Neuronal stem cell (in vitro differentiated cells): ENCODE data around the gene SNIP1.
"Not testable (repeated sequence)": the region's sequence is repeated elsewhere in the genome, so short reads cannot be mapped to it uniquely, and the experiment has no call there.

Source experiments
- DNase-seq: peaks from one replicate; pipeline ENCODE4 v3.0.0-alpha.2; 2013; ENCODE audit warnings: low spot score
- H2AFZ ChIP-seq: one replicate; pipeline ENCODE4 v1.6.1; 2013; ENCODE audit warnings: mild to moderate bottlenecking, low read length, inconsistent platforms
- H2AK5ac ChIP-seq: 2 replicates; pipeline ENCODE4 v1.6.1; 2013; ENCODE audit warnings: low read depth, mild to moderate bottlenecking, inconsistent platforms, low read length, moderate library complexity, mixed read lengths
- H2BK120ac ChIP-seq: 2 replicates; pipeline ENCODE4 v1.6.1; 2013; ENCODE audit warnings: low read depth, mild to moderate bottlenecking, inconsistent platforms, low read length, moderate library complexity, mixed read lengths
- H2BK12ac ChIP-seq: one replicate; pipeline ENCODE4 v1.6.1; 2013; ENCODE audit warnings: low read length, inconsistent platforms
- H2BK15ac ChIP-seq: 2 replicates; pipeline ENCODE4 v1.6.1; 2013; ENCODE audit warnings: mild to moderate bottlenecking, low read length, inconsistent platforms, mixed read lengths
- H2BK5ac ChIP-seq: one replicate; pipeline ENCODE4 v1.6.1; 2013; ENCODE audit warnings: inconsistent platforms, mild to moderate bottlenecking, low read length, moderate library complexity
- H3K14ac ChIP-seq: one replicate; pipeline ENCODE4 v1.6.1; 2013; ENCODE audit warnings: low read length, inconsistent platforms
- H3K18ac ChIP-seq: 2 replicates; pipeline ENCODE4 v1.6.1; 2013; ENCODE audit warnings: low read length, inconsistent platforms
- H3K23ac ChIP-seq: 2 replicates; pipeline ENCODE4 v1.6.1; 2013; ENCODE audit warnings: low read depth, mild to moderate bottlenecking, mixed read lengths, low read length, inconsistent platforms; ENCODE audit not compliant: poor library complexity
- H3K27ac ChIP-seq: replicated peaks from 3 replicates; pipeline ENCODE4 v1.5.1; 2013; ENCODE audit warnings: low read length, inconsistent platforms
- H3K27me3 ChIP-seq, 3 experiments: 2 replicates each; pipeline ENCODE4 v1.6.1; 2013; ENCODE audit warnings: low read length in 3 of 3, mild to moderate bottlenecking in 2 of 3, inconsistent platforms in 1 of 3, low read depth in 1 of 3, mixed read lengths in 1 of 3, moderate library complexity in 1 of 3; ENCODE audit not compliant: control insufficient read depth in 3 of 3, insufficient read depth in 3 of 3
- H3K36me3 ChIP-seq, 2 donors: replicated peaks in 1 of 2; 2 replicates each; pipeline ENCODE4 v1.6.1; 2013; ENCODE audit warnings: low read length in 2 of 2; ENCODE audit not compliant: control insufficient read depth in 2 of 2, insufficient read depth in 2 of 2
- H3K4ac ChIP-seq: 2 replicates; pipeline ENCODE4 v1.6.1; 2013; ENCODE audit warnings: inconsistent platforms, mild to moderate bottlenecking, low read length, moderate library complexity
- H3K4me1 ChIP-seq, 2 donors: 1 replicate in 1 of 2; 2 replicates in 1 of 2; pipeline ENCODE4 v1.6.1; 2013; ENCODE audit warnings: low read length in 2 of 2, low read depth in 1 of 2; ENCODE audit not compliant: control insufficient read depth in 2 of 2, insufficient read depth in 1 of 2
- H3K4me2 ChIP-seq: one replicate; pipeline ENCODE4 v1.6.1; 2013; ENCODE audit warnings: mild to moderate bottlenecking, low read length, inconsistent platforms; ENCODE audit not compliant: insufficient read depth, poor library complexity, severe bottlenecking
- H3K4me3 ChIP-seq, 2 donors: 2 replicates each; pipeline ENCODE4 v1.5.1; 2013; ENCODE audit warnings: low read length in 2 of 2, mild to moderate bottlenecking in 2 of 2, inconsistent platforms in 1 of 2, moderate library complexity in 1 of 2
- H3K79me1 ChIP-seq: one replicate; pipeline ENCODE4 v1.6.1; 2013; ENCODE audit warnings: low read depth, mild to moderate bottlenecking, inconsistent platforms, low read length, moderate library complexity
- H3K9ac ChIP-seq: one replicate; pipeline ENCODE4 v1.6.1; 2013; ENCODE audit warnings: mild to moderate bottlenecking, low read depth, low read length, inconsistent platforms; ENCODE audit not compliant: poor library complexity
- H3K9me3 ChIP-seq, 2 donors: replicated peaks in 1 of 2; 2 replicates each; pipeline versions ENCODE3 to v1.6.1; 2013; ENCODE audit warnings: low read length in 2 of 2, mild to moderate bottlenecking in 2 of 2, inconsistent platforms in 1 of 2, low read depth in 1 of 2, mixed read lengths in 1 of 2, moderate library complexity in 1 of 2; ENCODE audit not compliant: control insufficient read depth in 2 of 2, insufficient read depth in 1 of 2
- H4K8ac ChIP-seq: one replicate; pipeline ENCODE4 v1.6.1; 2013; ENCODE audit warnings: low read depth, mild to moderate bottlenecking, inconsistent platforms, low read length, moderate library complexity
- H4K91ac ChIP-seq: one replicate; pipeline ENCODE4 v1.6.1; 2013; ENCODE audit warnings: low read length, low read depth, mild to moderate bottlenecking, inconsistent platforms; ENCODE audit not compliant: poor library complexity
- WGBS, 2 donors: extraction: QIAGEN DNeasy Blood & Tissue Kit; methylation state at CpG; one replicate each; pipeline ENCODE4 v1.1.7; 2013; ENCODE audit warnings: missing lambda C conversion rate in 2 of 2, mixed read lengths in 1 of 2; ENCODE audit not compliant: insufficient read length in 2 of 2, insufficient replicate concordance in 1 of 2; ENCODE audit errors: extremely low coverage in 2 of 2; 5-methylcytosine and 5-hydroxymethylcytosine counted together

The SNIP1 gene

DNA sequence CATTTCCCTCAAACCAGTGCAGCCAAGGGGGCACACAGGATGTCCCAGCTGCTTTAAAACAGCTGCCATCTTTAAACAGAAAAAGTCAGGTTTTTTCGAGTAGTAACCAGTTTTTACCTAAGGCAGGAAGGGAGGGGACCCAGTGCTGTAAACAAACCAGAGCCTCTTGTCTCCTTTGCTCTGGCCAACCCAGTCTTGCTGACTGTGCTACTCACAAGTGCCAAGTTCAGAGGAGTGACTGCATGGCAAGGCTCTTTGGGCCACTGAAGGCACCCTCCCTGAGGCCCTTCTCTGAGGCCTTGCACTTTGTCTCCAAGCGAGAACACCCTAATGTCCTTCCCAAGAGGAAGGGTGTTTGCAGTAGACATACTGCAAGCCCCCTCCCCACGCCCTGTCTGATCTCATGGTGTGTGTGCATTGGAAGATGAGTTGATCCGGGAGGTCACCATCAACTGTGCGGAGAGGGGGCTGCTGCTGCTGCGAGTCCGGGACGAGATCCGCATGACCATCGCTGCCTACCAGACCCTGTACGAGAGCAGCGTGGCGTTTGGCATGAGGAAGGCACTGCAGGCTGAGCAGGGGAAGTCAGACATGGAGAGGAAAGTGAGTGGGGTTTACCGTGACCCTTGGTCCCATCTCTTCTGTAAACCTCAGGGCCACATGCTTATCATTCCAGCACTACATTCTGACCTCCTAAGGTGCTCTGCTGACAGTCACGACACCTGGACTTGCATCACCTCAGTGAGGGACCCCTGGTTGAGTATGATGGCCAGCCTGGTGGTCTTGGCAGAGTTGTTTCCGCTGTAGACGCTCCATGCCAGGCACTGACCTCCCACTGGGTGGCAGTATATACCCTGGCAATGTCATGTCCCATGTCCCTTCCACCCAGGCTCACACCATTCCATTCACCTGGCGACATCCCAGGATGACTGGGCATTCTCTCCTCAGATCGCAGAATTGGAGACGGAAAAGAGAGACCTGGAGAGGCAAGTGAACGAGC lies 7.3 kb upstream of the SNIP1 start:
- H2BK5ac ChIP-seq: no peak overlapping the region
- no peak overlapping the region for H3K14ac ChIP-seq
- no peak overlapping the region for H2AK5ac ChIP-seq
- no peaks in the 10 kb centered on the region for H3K9me3 ChIP-seq
- no peak for DNase-seq
- peaks cover 28 to 56% of the 10 kb centered on the region in 2 donors for H3K36me3 ChIP-seq
- H2BK15ac ChIP-seq: no peak overlapping the region
- peaks cover 5 to 10% of the 10 kb centered on the region in 2 donors for H3K4me1 ChIP-seq
- H2AFZ ChIP-seq: no peak overlapping the region
- no peak overlapping the region for H2BK120ac ChIP-seq
- H3K4me2 ChIP-seq: no peak overlapping the region
- H3K4me3 ChIP-seq: no peak overlapping the region
- no peak overlapping the region for H3K23ac ChIP-seq
- peaks cover 3% of the 10 kb centered on the region for H3K79me1 ChIP-seq
- no peak overlapping the region for H3K27ac ChIP-seq
- H3K4ac ChIP-seq: no peak overlapping the region
- no peak overlapping the region for H3K9ac ChIP-seq
- H4K8ac ChIP-seq: no peak overlapping the region
- no peak overlapping the region for H3K18ac ChIP-seq
- H3K27me3 ChIP-seq: no peaks in the 10 kb centered on the region
- no peak overlapping the region for H4K91ac ChIP-seq
- WGBS, 2 donors: no CpG with 5 or more reads among the region's 21 CpGs
- H2BK12ac ChIP-seq: no peak overlapping the region

DNA sequence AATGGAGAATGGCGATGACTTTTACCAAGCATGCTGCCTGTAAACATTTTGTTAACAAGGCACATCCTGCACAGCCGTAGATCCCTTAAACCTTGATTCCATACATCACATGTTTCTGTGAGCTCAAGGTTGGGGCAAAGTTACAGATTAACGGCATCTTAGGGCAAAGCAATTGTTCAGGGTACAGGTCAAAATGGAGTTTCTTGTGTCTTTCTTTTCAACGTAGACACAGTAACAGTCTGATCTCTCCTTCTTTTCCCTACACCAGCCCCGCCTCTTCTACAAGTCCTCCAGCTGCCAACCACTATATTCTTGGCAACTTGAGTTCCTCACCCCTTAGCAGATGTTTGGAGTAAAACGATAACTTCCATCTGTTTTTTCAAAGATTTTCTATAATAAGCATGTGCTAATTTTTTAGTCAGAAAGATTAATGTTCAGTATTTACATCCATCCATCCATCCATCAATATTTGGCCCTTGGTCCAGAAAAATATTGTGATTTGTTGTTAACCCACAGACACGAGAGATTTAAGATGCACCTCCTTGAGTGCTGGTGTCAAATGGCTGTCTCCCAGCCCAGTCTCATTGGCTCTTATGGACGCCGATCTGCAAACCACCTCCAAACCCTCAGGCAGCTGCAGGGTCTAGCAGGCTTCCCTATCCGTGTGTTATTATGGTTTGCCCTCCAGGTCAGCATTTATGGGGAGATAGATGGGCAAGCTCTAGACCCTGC lies 6.5 kb upstream of the SNIP1 start:
- Histone ChIP-seq H2BK12ac (no peak overlapping the region), H3K79me1 (peaks cover 3% of the 10 kb centered on the region), H3K23ac (no peak overlapping the region), H3K36me3 (peaks cover 21 to 47% of the 10 kb centered on the region in 2 donors), H3K4me2 (no peak overlapping the region), H2BK120ac (no peak overlapping the region), H3K18ac (no peak overlapping the region), H3K4me3 (no peak overlapping the region), H3K14ac (no peak overlapping the region), H2BK5ac (no peak overlapping the region), H2AFZ (no peak overlapping the region), H2BK15ac (no peak overlapping the region), H4K8ac (no peak overlapping the region), H3K4ac (no peak overlapping the region), H4K91ac (no peak overlapping the region), H3K27ac (no peak overlapping the region), H3K9ac (no peak overlapping the region), H2AK5ac (no peak overlapping the region), H3K9me3 (no peaks in the 10 kb centered on the region), H3K4me1 (peaks cover 7 to 10% of the 10 kb centered on the region in 2 donors), H3K27me3 (no peaks in the 10 kb centered on the region)
- no CpG with 5 or more reads among the region's 10 CpGs for WGBS, 2 donors
- DNase-seq: no peak

DNA sequence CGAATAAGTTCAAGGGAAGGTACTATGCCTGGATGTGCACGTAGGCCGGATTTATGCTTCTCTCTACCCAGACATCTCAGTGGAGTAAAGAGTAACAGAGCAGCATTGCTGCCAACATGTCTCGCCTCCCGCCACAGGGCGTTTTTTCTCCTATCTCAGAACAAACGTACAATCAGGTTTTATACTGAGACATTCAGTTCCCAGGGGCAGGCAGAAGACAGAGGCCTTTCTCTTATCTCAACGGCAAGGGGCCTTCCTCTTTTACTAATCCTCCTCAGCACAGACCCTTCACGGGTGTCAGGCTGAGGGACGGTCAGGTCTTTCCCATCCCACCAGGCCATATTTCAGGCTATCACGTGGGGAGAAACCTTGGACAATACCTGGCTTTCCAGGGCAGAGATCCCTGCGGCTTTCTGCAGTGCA lies 5.9 kb upstream of the SNIP1 start:
- not testable (repeated sequence) for H3K4ac ChIP-seq, H2BK120ac ChIP-seq, H3K4me3 ChIP-seq, H3K9ac ChIP-seq, H3K18ac ChIP-seq, H4K8ac ChIP-seq, H2AK5ac ChIP-seq, H3K4me2 ChIP-seq, H3K27me3 ChIP-seq, H3K9me3 ChIP-seq, H2AFZ ChIP-seq, H3K23ac ChIP-seq, H4K91ac ChIP-seq, H2BK5ac ChIP-seq, H3K14ac ChIP-seq, H3K27ac ChIP-seq, H2BK12ac ChIP-seq, H3K79me1 ChIP-seq, DNase-seq, H2BK15ac ChIP-seq
- no CpG with 5 or more reads among the region's 12 CpGs for WGBS, 2 donors
- Histone ChIP-seq H3K4me1 (peaks cover 7 to 10% of the 10 kb centered on the region in 2 donors), H3K36me3 (peaks cover 17 to 41% of the 10 kb centered on the region in 2 donors)

- Histone ChIP-seq H2AK5ac (no peak overlapping the region), H2BK12ac (no peak overlapping the region), H3K79me1 (peaks cover 3% of the 10 kb centered on the region), H3K36me3 (peaks cover 16 to 35% of the 10 kb centered on the region in 2 donors), H3K4me3 (no peak overlapping the region), H3K4me2 (no peak overlapping the region), H3K4ac (no peak overlapping the region), H3K27ac (no peak overlapping the region), H4K8ac (no peak overlapping the region), H3K23ac (peak overlapping the region; percentile 47), H3K14ac (no peak overlapping the region), H2BK15ac (no peak overlapping the region), H3K27me3 (no peaks in the 10 kb centered on the region), H2BK5ac (peak overlapping the region; percentile 19), H2AFZ (no peak overlapping the region), H2BK120ac (no peak overlapping the region), H3K9ac (no peak overlapping the region), H3K9me3 (peaks cover 0 to 4% of the 10 kb centered on the region in 2 donors), H4K91ac (no peak overlapping the region), H3K4me1 (peaks cover 7 to 10% of the 10 kb centered on the region in 2 donors), H3K18ac (no peak overlapping the region)
- DNase-seq: no peak
- no CpG with 5 or more reads among the region's 7 CpGs for WGBS, 2 donors
Observed at GRCh38 chr1:37559080-37559479, 5.0 kb upstream of the SNIP1 start.
